Mammary epithelial cell (primary cell): ENCODE data around the gene PCNX1.

Experiments
- EZH2 ChIP-seq: IDR thresholded peaks from 2 replicates; pipeline ENCODE4 v1.6.1; 2012; ENCODE audit warnings: low read length, inconsistent platforms, borderline replicate concordance
- TF ChIP-seq, protein P1 (sequence below), 2 donors: IDR thresholded peaks in 1 of 2; conservative IDR thresholded peaks in 1 of 2; 2 replicates each; pipeline ENCODE4 v1.5.1; 2011 to 2012; ENCODE audit warnings: inconsistent platforms in 2 of 2, low read length in 2 of 2, mild to moderate bottlenecking in 2 of 2, control low read depth in 1 of 2, low read depth in 1 of 2; ENCODE audit not compliant: insufficient read depth in 1 of 2; ENCODE audit errors: extremely low read depth in 1 of 2

DNA sequence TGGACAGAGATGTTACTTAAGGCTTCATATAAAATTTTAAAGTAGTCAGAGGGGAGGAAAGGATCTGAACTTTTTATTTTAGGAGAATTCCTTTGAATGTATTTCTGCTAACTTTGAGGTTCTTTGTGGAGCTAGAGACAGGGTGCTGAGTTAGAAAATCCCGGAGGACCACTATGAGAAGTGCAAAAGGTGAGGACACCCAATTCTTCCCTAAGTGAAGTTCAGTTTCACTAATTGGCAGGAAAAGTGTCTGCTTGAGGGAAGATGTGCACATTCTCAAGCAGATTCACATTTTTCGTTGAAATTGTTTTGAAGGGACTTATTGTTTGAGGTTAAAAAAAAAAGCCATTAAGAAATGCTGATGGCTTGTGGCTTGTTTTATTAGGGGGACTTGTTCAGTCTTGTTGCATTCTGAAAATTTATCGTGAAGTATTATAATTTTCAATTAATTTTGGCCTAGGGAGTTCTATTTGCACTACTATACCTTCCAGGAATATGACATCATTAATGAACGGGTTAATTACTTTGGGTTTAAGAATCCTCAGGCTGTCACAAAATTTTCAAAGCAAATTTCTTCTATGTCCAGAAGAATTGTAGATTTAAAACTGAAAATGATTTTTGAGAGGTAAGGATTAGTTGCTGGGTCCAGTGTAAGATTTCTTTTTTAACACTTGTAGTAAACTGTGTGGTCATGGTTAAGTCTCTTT, 1.8 kb downstream of the PCNX1 start:
- TF ChIP-seq, protein P1, sequence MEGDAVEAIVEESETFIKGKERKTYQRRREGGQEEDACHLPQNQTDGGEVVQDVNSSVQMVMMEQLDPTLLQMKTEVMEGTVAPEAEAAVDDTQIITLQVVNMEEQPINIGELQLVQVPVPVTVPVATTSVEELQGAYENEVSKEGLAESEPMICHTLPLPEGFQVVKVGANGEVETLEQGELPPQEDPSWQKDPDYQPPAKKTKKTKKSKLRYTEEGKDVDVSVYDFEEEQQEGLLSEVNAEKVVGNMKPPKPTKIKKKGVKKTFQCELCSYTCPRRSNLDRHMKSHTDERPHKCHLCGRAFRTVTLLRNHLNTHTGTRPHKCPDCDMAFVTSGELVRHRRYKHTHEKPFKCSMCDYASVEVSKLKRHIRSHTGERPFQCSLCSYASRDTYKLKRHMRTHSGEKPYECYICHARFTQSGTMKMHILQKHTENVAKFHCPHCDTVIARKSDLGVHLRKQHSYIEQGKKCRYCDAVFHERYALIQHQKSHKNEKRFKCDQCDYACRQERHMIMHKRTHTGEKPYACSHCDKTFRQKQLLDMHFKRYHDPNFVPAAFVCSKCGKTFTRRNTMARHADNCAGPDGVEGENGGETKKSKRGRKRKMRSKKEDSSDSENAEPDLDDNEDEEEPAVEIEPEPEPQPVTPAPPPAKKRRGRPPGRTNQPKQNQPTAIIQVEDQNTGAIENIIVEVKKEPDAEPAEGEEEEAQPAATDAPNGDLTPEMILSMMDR (conservative IDR thresholded peaks at IDR 0.05 in 1 of 2, IDR thresholded peaks at IDR 0.05 in 1 of 2; ENCODE audit: extremely low read depth in 1 of 2, insufficient read depth in 1 of 2, low read depth in 1 of 2, low read length in 2 of 2): no peak
- TF ChIP-seq EZH2: no peak
